HG03066 (cell line): ENCODE measurements around the gene LYZL1.
"Not testable (repeated sequence)": the region's sequence is repeated elsewhere in the genome, so short reads cannot be mapped to it uniquely, and the experiment has no call there.

Source experiments
- ATAC-seq: cut with Tn5 transposase; IDR thresholded peaks from one replicate; pipeline ENCODE4 v1.9.1; 2021; ENCODE audit warnings: low read depth; ENCODE audit not compliant: unreplicated experiment

The LYZL1 gene

DNA sequence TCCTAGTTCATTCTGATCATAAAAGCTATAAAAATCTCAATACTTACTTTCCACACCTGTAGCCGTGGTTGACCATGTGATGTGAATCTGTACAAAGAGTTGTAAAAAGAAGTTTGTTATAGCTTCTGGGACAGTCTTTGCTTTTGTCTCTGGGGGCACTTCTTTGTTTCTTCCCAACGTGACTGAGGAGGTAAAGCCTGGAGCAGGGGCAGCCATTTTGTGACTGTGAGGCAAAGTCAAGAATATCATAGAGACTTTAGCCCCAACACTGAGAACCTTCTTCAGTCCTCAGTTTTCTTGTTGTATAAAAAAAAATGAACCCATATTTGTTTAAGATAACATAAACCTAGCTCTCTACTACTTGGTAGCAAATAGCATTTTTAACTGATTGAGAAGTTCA is 29.4 kb upstream of the LYZL1 start:
- ATAC-seq = no peak

DNA sequence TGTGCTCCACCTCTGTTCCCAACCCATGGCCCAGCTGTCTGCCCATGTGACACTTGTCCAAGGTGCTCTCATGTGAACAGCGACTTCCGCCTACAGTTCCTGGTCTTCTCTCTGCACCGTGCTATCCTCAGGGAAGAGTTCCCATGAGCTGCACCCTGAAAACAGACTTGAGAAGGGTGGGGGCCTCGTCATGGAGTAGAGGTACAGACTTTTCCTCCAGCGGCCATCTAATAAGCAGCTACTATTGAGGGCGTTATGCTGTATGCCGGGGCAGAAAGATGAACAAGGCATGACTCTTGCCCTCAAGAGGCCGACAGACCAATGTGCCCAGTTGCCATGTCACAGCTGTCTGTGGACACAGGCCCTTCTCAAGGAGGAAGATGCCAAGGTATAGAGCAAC is 25.4 kb upstream of the LYZL1 start:
- ATAC-seq = no peak

DNA sequence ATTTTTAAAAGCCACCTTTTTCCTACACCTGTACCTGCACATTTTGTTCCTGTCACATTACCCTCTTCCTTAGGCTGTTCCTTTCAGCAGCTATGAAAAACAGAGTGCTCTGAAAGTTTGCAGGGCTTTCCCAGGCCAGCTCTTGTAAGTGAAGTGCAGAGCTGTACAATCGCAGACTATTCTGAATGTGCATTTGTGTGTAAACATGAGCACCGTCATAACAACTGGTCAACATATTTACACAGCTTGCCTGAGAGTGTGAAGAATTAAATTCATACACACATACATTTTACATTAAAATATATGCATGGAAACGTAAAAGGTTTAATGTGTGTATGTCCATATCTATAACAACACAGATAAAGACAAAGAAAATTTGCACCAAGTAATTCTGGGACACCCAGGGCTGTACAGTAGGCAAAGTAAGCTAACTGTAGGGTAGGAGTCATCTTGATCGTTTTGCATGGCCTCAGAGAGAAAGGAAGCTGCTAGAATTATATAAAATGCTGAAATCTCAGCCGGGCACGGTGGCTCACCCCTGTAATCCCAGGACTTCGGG is 23.6 kb upstream of the LYZL1 start:
- ATAC-seq = no peak

DNA sequence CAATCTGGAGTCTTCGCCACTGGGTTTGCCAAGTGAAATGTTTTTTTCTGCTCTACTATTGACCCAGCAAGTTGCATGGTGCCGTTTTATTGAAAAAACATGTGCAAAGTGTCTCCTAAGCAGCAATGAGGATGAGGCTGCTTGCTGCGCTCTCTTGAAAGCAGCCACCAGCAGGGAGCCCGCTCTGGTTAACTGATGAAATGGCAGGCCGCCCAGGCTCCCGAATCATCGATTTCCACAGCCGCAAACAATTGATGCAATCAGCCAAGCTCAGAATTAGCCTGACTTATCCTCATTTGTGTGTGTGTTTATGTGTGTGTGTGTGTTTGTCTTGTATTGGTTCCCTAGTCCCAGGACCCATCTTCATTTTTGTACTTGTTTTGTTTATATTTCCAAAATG is 22.2 kb upstream of the LYZL1 start:
- no peak for ATAC-seq

DNA sequence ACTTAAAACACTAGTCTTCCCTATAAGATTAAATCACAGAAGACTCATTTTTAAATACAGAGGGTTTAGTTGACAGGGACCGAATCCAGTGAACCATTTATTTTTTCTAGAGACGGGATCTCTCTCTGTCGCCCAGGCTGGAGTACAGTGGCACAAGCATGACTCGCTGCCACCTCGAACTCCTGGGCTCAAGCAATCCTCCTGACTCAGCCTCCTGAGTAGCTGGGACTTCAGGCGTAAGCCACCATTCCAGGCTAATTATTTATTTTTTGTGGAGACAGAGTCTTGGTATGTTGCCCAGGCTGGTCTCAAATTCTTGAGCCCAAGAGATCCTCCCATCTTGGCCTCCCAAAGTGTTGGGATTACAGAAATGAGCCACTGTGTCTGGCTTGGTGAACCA is 20.9 kb upstream of the LYZL1 start:
- ATAC-seq = no peak

DNA sequence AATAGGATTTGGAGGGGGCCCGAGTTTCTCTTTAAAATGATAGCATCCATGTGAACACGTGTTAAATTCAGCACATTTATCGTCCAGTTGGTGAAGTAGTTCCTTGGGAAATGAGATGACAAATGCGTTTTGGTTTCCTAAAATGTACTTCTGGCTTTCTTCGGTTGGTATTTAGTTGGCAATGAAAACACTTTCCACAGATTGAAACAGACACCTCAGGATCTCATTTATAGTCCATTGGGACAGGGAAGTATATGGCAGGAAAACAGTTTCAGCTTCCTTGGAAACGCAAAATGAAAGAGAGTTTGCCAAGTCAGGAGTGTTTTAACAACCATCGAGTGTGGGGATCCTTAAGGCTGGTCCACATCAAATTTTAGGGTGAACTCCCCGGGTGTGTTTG is 19.4 kb upstream of the LYZL1 start:
- ATAC-seq = no peak

DNA sequence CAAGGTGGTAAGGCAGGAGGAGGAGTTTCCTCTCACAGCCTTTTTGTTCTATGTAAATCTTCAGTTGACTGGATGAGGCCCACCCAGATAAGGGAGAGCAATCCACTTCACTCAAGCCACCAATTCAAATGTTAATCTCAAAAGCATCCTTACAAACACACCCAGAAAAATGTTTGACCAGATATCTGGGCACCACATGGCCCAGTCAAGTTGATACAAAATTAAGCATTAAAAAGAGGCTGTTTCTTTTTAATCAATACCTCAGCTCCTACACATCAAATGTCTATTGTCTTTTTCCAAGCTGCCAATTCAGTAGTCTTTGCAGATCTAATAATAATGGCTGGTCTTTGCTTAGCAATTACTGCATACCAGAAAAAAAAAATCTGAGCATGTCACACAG is 18.0 kb upstream of the LYZL1 start:
- no peak for ATAC-seq

DNA sequence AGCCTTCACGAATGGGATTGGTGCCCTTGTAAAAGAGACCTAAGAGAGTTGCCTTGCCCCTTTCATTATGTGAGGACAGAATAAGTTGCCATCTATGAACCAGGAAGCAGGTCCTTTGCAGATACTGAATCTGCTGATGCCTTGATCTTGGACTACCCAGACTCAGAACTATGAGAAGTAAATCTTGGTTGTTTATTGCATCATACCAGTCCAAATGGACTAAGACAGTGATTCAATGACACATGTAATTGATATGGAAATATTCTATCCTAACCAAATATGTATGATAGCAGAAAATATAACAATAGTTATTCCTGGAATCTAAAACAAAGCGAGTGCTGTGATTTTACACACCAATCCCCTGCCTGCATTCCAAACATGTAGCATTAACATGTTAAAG is 17.0 kb upstream of the LYZL1 start:
- no peak for ATAC-seq

DNA sequence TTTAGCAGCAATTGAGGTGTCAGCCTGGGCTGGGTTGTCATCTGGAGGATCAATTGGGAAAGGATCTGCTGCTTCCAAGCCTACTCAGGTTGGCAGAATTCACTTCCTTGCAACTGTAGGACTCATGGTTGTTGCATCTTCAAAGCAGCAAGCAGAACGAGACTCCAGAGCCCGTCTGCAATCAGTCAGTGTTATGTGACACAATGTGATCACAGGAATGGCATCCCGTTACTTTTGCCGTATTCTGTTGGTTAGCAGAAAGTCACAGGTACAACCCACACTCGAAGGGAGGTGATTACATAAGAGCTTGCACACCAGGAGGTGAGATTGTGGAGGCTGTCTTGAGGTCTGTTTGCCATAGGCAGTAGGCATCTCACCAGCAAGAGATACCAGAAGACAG is 15.4 kb upstream of the LYZL1 start:
- no peak for ATAC-seq

DNA sequence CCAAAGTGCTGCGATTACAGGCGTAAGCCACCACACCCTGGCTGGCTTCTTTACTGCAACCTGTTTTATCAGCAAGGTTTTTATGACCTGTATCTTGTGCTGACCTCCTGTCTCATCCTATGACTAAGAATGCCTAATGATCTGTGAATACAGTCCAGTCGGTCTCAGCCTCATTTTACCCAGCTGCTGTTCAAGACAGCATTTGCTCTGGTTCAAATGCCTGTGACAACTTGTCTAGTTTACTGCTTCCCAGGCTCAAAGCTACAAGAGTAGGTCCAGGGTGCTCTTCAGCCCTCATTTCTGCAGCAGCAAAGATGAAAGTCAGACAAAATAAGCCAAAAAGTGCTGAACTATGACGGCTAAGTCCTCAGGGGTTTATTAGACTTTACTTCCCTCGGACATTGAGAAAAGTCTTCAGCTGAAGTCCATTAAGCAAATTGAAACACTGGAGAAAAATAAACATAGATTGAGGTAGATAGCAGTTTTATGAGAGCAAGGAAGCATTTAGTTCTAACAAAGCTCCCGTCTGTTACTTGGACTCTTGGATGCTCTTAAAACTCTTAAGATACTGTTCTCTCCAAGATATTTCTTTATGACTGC is 12.5 kb upstream of the LYZL1 start:
- ATAC-seq = no peak

DNA sequence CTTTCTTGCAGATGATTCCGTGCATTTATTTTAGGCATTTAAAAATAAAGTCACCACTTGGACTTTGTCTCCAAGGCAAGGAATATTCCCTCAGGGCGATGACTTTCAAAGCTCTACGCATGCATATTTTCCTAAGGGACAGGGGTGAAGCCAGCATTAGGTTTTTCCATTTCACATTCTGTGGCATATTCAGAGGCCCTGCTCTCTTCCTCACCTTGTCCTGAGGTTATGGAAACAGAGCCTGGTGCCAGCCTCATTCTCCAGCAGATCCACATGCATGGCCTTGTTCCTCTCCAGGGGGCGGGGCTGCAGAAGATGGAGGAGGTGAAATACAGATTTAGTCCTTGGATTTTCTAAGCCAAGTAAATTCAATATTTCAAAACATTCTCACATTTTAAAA is 11.6 kb upstream of the LYZL1 start:
- ATAC-seq = no peak

DNA sequence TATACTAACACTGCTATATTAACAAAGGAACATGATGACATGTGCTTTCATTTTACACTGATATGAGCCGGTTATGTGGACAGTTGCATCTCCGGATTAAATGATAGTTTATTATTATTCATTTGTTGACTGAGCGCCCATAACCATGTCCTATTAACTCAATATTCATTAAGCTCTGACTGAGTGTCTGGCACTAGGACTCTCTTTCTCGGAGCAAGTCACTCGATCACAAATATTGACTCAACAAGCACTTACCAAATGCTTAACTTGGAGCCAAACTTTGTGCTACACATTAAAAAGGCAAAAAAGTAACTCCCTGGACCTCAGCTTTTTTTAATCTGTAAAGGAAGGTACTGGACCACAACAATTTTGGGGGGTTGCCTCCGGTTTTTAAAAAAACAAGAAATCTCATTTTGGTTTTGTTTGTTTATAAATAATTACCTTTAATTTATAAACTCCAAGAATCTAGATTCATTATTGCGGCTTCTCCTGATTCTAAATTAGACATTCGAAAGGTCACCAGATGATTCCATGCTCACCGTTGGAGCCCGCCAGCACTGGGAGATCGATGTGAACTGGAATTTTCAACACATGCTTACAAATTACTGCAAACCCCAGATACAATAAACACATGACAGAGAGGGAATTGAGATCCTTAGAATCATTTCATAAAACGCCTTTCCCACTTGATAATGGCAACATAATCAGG is 8.9 kb upstream of the LYZL1 start:
- no peak for ATAC-seq

DNA sequence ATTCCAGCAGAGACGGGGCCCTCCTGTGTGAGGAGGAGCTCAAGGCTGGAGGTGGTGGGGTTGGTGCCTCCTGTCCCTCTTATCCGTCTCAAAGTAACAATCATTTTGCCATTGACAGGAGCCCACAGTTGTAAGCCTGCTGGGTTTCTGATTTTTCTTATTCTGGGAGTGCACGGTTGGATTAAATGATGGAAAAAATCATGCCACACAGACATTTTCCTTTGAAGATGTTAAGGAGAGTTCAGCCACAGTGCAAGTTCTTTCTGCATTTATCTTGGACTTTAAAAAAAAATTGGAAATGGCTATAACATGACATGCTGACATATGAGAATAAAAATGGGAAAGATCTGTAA is 8.4 kb upstream of the LYZL1 start:
- no peak for ATAC-seq

DNA sequence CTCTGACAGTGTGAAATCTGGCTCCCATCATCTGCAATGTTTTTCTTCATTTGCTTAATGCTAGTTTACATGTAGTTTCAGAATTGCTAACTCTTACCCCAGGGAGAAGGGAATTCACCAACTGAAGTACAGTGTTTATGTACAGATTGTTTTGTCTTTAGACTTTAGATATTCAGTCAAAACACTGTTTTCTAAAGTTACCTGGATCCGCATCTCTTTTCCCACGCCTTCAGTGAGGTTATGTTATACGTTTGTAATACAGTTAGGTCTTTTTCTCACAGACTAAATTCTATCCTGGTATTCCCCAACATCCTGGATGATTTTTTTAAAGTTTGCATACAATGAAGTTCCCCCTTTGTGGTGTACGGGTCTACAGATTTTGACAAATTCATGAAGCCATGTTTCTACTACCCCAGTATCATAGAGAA is 3.2 kb upstream of the LYZL1 start:
- ATAC-seq = peak; percentile 78

DNA sequence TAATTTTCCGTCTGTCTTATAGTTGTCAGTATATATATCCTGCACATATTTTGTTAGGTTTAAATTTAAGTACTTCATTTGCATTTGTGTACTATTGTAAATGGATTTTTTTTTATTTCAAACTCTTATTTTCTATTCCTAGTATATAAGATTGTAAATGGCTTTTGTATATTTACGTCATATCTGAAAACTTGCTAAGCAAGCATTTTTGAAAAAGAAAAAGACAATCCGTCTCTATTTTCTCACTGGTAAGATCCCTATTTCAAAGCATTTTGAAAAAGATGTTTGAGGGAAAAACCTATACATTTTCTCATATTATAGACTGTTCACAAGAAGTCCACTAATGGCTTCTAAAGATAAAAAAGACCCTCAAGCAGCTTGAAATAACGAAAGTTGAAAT is 1.2 kb upstream of the LYZL1 start:
- ATAC-seq = no peak

DNA sequence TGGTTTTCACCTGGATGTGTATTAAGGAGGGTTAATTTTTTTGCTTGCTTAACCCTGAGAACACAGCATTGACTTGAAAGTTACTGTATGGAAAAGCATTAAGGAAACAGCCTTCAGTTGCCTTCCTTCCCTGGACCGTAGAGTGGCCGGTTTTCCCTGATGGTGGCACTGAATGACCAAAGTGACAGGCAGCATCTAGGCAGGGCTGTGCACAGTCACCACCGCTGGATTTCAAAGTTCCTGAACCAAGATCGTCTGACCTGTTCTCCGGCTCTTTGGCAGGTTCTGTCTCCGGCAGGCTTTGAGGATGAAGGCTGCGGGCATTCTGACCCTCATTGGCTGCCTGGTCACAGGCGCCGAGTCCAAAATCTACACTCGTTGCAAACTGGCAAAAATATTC is 2.7 kb downstream of the LYZL1 start:
- not testable (repeated sequence) for ATAC-seq

DNA sequence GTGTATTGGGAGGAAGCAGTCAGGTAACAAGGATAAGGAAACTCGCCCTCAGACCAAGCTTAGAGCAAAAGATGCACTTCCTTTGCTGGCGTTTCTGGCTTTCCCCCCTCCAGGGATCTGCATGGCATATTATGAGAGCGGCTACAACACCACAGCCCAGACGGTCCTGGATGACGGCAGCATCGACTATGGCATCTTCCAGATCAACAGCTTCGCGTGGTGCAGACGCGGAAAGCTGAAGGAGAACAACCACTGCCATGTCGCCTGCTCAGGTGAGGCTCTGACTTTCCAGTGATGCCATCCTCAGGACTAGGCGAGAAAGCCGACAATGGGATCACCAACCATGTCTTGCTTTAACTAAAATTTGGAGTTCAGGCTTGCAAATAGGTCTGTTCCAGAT is 3.5 kb downstream of the LYZL1 start:
- ATAC-seq = not testable (repeated sequence)

DNA sequence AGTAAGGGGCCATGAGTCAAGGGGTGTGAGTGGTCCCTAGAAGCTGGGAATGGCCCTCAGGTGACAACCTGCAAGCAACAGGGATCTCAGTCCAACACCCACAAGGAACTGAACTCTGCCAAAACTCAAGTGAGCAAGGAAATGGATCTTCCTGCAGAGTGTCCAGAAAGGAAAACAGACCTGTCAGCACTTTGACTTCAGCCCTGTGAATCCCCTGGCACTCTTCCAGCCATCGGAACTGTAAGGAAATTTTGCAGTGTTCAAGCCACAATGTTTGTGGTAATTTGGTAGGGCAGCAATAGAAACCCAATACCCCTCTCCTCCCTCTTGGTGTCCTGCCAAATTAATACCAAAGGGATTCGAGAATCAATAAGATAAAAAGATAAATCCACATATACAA is 6.9 kb downstream of the LYZL1 start:
- no peak for ATAC-seq

DNA sequence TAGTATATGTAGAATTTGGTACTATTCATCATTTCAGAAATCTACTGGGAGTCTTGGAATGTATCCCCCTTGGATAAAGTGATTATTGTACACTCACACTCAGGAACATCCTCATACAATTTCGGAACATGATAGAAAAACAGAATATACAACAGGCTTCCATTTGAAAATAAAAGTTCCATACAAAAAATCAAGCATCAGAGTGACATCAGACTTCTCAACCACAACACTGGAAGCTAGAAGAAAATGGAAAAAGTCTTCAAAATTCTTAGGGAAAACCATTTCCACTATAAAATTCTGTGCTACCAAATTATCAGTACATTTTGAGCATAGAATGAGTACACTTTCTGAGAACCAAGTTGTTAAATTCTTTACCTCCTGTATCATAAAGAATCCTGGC is 8.8 kb downstream of the LYZL1 start:
- no peak for ATAC-seq

DNA sequence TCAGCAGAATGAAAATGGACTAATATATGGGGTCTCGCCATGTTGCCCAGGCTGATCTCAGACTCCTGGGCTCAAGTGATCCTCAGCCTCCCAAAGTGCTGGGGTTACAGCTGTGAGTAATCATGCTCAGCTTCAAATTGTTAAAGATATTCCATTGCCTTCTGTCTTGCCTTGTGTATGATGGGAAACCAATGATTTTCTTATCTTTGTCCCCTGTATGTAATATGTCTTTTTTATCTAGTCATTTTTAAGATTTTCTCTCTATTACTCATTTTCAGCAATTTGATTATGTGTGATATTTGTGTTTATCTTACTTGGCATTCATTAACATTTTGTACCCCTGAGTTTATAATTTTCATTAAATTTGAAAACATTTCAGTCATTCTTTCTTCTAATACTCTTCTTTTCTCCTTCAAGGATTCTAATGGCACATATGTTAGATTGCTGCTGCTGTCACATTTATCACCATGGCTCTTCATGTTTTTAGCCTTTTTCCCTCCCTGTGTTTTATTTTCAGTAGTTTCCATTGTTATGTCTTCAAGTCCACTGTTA is 12.6 kb downstream of the LYZL1 start:
- ATAC-seq = no peak

DNA sequence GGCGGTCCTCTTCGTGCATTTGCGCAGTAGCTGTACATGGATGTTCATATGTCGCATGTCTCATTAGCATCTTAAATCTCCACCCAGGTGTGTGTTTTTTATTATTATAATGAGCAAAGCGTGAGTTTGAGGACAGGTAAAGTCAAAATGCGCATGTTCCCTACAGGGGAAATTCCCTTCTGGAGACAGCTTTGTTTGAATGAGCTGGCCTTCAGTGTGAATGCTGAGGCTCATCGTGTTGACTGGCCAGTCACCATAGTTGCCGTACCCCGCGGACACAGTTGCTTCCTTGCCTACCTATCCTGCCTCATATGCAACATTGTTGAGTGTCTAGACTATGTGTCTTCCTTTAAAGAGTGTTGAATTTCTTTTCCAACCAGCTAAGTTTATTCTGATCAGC is 13.6 kb downstream of the LYZL1 start:
- ATAC-seq = no peak
